ENCODE results near the gene PPP2R2C.

The PPP2R2C gene

DNA sequence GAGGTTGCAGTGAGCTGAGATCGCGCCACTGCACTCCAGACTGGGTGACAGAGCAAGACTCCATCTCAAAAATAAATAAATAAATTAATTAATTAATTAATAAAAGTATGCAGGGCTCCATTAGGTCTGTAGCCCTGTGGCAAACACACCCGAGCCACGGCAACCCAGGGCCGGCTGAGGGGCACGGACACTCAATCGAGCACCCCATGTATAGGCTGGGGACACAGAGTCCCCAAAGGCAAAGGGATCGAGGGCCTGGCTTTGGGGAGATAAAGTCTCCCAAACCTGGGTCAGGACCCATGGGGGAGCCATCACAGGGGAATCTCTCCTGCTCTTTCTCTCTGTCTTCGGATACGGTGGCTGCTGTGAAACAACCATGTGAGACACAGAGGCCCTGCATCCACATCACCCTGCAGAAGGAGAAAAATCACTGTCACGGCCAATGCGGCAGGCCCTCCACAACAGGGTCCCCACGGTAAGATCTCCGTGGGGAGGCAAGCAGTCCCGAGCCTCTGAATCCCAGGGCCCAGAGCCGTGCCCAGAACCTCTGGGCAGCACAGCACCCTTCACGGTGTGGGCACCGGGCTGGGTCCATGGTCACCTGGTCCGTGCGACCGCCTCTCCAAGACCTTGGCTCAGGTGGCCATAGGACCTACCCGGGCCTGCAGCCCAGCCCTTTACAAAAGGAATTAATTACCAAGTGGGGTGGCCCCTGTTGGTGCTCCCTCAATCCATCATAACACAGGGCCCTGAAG is 121.0 kb downstream of the PPP2R2C start:
- TF ChIP-seq, protein P1, sequence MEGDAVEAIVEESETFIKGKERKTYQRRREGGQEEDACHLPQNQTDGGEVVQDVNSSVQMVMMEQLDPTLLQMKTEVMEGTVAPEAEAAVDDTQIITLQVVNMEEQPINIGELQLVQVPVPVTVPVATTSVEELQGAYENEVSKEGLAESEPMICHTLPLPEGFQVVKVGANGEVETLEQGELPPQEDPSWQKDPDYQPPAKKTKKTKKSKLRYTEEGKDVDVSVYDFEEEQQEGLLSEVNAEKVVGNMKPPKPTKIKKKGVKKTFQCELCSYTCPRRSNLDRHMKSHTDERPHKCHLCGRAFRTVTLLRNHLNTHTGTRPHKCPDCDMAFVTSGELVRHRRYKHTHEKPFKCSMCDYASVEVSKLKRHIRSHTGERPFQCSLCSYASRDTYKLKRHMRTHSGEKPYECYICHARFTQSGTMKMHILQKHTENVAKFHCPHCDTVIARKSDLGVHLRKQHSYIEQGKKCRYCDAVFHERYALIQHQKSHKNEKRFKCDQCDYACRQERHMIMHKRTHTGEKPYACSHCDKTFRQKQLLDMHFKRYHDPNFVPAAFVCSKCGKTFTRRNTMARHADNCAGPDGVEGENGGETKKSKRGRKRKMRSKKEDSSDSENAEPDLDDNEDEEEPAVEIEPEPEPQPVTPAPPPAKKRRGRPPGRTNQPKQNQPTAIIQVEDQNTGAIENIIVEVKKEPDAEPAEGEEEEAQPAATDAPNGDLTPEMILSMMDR (IDR thresholded peaks at IDR 0.05; ENCODE audit: insufficient read depth, missing control alignments) = no peak
- FAIRE-seq (no peak), DNase-seq (ENCODE audit: insufficient read length, low spot score) (no peak)

DNA sequence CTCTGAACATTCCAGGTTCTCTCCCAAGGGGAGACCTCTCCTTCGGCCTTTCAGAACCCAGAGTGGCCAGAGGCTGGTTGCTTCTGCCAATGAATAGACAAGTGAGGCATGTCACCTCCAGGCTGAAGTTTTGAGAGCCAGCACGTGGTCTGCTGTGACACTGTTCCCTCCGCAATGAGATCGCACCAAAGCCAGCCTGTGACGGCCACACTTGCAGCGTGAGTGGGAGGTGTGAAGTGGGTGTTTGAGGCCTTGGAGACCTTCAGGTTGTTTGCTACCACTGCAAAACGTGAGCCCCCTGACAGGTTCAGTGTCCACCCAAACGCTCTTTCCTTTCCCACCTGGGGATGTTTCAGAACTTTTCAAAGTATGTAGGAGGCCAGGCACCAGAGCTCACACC is 121.8 kb downstream of the PPP2R2C start:
- FAIRE-seq (no peak), DNase-seq (ENCODE audit: insufficient read length, low spot score) (no peak)
- TF ChIP-seq, protein P1 (IDR thresholded peaks at IDR 0.05; ENCODE audit: insufficient read depth, missing control alignments) = no peak

DNA sequence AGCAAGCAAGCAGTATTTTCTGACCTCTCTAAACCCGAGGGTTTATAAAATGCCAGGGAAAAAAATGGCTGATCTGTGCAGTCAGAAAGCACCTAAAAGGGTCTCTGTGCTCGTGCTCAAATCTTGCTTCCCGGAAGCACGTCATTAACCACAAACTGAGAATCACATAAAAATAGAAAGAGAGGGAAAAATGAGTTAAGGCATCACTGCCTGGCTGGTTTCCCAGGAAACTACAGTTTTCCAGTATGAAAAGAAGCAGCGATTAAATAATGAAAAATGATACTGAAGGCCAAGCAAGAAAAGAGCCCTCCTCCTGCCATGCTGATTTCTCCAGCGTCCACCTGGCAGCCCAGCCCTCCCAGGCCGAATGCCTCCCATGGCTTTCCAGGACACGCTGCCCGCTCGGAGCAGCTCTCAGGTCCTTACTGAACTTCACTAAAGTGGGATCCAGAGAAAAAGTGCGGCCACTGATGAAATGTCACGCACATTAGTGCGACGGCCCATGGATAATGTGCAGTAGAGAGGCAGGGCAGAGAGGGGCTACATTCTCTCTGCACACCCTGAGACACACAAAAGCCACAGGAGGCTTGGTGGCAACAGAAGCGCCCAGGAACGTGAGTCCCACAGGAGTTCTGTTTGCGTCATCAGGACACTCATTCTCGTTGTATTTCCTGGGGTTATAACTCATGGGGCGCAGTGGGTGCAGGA is 122.4 kb downstream of the PPP2R2C start:
- DNase-seq (ENCODE audit: insufficient read length, low spot score) = no peak
- TF ChIP-seq, protein P1 (IDR thresholded peaks at IDR 0.05; ENCODE audit: insufficient read depth, missing control alignments) = no peak
- FAIRE-seq = no peak

DNA sequence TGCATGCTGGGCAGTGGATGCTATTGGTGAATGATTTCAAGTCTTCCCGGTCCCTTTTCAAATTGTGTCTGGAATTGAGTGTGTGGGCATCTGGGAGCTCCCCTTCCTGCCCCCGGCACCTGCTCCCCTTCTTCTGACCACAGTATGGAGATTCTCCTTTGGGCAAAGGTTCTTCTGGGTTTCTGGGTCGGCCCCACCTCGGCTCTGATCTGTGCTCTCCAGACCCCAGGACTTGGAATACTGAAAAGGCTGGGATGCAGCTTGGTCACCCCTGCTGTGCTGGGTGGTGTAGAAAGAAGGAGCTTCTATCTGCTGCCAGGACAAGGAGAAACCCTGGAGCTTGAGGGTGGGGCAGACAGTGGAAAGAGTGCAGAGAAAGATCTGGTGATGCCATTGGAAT is 124.0 kb downstream of the PPP2R2C start:
- TF ChIP-seq, protein P1 (IDR thresholded peaks at IDR 0.05; ENCODE audit: insufficient read depth, missing control alignments) = no peak
- FAIRE-seq = no peak

DNA sequence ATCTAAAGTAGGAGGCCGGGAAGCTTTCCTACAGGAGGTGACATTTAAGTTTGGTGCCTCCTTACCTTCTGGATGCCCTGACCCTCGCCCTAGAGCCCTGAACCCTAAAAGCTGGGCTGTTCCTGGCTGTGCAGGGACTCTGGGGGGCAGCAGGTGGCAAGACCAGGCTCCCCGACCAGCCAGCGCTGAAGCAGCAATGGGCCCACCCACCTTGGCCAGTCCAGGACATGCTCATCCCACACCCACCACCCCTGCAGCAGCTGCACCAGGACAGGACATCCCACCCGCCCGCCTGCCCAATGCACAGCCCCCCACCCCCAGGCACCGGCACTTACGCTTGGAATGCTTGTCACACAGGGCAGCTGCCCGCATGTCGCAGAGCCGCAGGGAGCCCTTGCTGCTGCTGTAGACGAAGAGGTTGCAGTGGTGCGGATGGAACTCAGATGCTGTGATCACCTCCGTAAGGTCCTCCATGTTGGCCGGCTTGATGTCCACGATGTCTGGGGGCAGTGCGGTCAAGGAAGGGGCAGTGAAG is 124.8 kb downstream of the PPP2R2C start:
- DNase-seq (ENCODE audit: insufficient read length, low spot score) (no peak), FAIRE-seq (no peak)
- TF ChIP-seq, protein P1 (IDR thresholded peaks at IDR 0.05; ENCODE audit: insufficient read depth, missing control alignments) = no peak

More for the DNA sequence above, 124.0 kb downstream of the PPP2R2C start:
- no peak for DNase-seq (ENCODE audit: insufficient read length, low spot score)

DNA sequence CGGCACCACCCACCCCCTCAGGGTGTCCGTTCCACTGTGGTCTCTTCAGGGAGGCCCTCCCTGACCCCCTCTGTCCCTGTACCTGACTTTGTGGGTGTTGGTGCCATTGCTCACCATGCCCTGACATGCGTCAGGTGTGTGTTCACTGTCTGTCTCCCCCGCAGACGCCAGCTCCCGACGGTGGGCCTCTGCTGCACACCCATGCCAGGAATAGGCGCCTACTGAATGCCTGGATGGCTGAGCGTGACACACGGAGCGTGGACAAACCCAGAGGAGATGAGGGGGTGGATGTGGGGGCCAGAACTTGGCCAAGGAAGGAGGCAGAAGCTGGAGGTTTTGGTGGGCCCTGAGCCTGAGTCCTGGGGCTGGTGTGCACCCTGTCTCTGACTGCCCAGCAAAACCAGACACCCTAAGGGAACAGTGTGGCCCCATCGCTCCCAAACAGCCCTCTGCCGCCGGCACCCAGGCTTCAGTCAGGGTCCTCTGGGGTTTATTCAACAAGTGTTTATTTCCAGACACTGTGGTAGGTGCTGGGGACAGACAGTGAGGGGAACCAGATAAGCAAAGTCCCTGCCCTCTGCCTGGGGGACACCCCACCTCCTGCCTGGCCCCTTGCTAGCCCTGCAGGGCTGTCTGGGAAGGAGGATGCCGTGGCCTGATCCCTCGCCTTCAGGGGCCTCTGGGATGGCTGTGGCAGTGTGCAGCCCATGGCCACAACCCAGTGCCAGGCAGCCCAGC is 125.9 kb downstream of the PPP2R2C start:
- no peak for DNase-seq (ENCODE audit: insufficient read length, low spot score)
- TF ChIP-seq, protein P1 (IDR thresholded peaks at IDR 0.05; ENCODE audit: insufficient read depth, missing control alignments) = no peak
- no peak for FAIRE-seq

Measured in D721Med (cell line).